ENCODE results near the gene NOP14. TPM values are rescaled to one million over a fixed set of nuclear protein-coding genes. Genes with fewer than 3 reads are reported as not detected.
"Not testable (repeated sequence)": the region's sequence is repeated elsewhere in the genome, so short reads cannot be mapped to it uniquely, and the experiment has no call there.

The NOP14 gene
- 10 to 100 TPM; 14.4 to 22.9 TPM for total RNA-seq
- long read RNA-seq, transcript NOP14-203 (18 exons, 3,538 nt), result major isoform, 11 of 19 reads
- long read RNA-seq, partial matches to known transcripts, result 4 of 19 reads
- long read RNA-seq, other reads (novel, unspliced or antisense), result 3 of 19 reads

- DNase-seq (peak; percentile 99), ATAC-seq (peak; percentile 97 to 98)
- intact Hi-C loops (cut with DNase I), result no loop called here
These were observed at the start of gene NOP14, which contains the start of gene GRK4 for GRCh38 chr4:2963175-2963965. Gene NOP14 (minus strand): TSS chr4:2963406. CDS start chr4:2963319, 87 bp downstream. Gene GRK4 (plus strand): TSS chr4:2963571. CDS start chr4:2964071, 500 bp downstream.

GRCh38 chr4:3011456-3012220 is 48.4 kb upstream of the NOP14 start:
- ATAC-seq (no peak), DNase-seq (no peak)
- intact Hi-C loops (cut with DNase I), result no loop called here

GRCh38 chr4:3010998-3011397 is 47.8 kb upstream of the NOP14 start:
- no peak for ATAC-seq
- intact Hi-C loops (cut with DNase I), result no loop called here

GRCh38 chr4:3010577-3010976 is 47.4 kb upstream of the NOP14 start:
- DNase-seq (no peak), ATAC-seq (no peak)
- intact Hi-C loops (cut with DNase I), result no loop called here

More at GRCh38 chr4:3010998-3011397, 47.8 kb upstream of the NOP14 start:
- no peak for DNase-seq

- intact Hi-C loops (cut with DNase I), result no loop called here
- no peak for ATAC-seq
These were observed 46.2 kb upstream of the NOP14 start for GRCh38 chr4:3009422-3009821.

GRCh38 chr4:3007724-3008123 is 44.5 kb upstream of the NOP14 start:
- DNase-seq (no peak), ATAC-seq (no peak)
- intact Hi-C loops (cut with DNase I), result no loop called here

More at GRCh38 chr4:3009422-3009821, 46.2 kb upstream of the NOP14 start:
- no peak for DNase-seq

GRCh38 chr4:2996415-2996814 is 33.2 kb upstream of the NOP14 start:
- ATAC-seq (no peak), DNase-seq (no peak)
- intact Hi-C loops (cut with DNase I), result no loop called here

- ATAC-seq (no peak), DNase-seq (no peak)
- intact Hi-C loops (cut with DNase I), result no loop called here
These were observed 32.5 kb upstream of the NOP14 start for GRCh38 chr4:2995546-2996265.

- no peak for ATAC-seq
These were observed 31.7 kb upstream of the NOP14 start for GRCh38 chr4:2994917-2995316.

GRCh38 chr4:2991243-2991642 is 28.0 kb upstream of the NOP14 start:
- intact Hi-C loops (cut with DNase I), result no loop called here
- no peak for DNase-seq
- no peak for ATAC-seq

More at GRCh38 chr4:2994917-2995316, 31.7 kb upstream of the NOP14 start:
- intact Hi-C loops (cut with DNase I), result no loop called here
- DNase-seq, result no peak

- ATAC-seq; intact Hi-C loops (cut with DNase I): not testable (repeated sequence)
These were observed 20.5 kb upstream of the NOP14 start for GRCh38 chr4:2983715-2984114.

GRCh38 chr4:2982012-2982411 is 18.8 kb upstream of the NOP14 start:
- ATAC-seq (no peak), DNase-seq (no peak)
- intact Hi-C loops (cut with DNase I), result no loop called here

More at GRCh38 chr4:2983715-2984114, 20.5 kb upstream of the NOP14 start:
- not testable (repeated sequence) for DNase-seq

- DNase-seq (no peak), ATAC-seq (no peak)
- intact Hi-C loops (cut with DNase I), result no loop called here
These were observed 18.1 kb upstream of the NOP14 start for GRCh38 chr4:2981256-2981819.

- intact Hi-C loops (cut with DNase I), result no loop called here
- ATAC-seq, result peak in 1 of 2 donors; percentile 57
- DNase-seq, result no peak
These were observed 14.2 kb upstream of the NOP14 start for GRCh38 chr4:2977211-2978088.

GRCh38 chr4:2971275-2971674 is 8.1 kb upstream of the NOP14 start:
- no peak for ATAC-seq
- DNase-seq, result no peak
- intact Hi-C loops (cut with DNase I), result no loop called here

GRCh38 chr4:2968381-2968780 is 5.2 kb upstream of the NOP14 start:
- no peak for DNase-seq
- no peak for ATAC-seq
- intact Hi-C loops (cut with DNase I), result no loop called here

GRCh38 chr4:2965262-2965661 is 2.1 kb upstream of the NOP14 start:
- intact Hi-C loops (cut with DNase I), result no loop called here
- ATAC-seq, result no peak
- no peak for DNase-seq

- ATAC-seq, result no peak
- intact Hi-C loops (cut with DNase I), result no loop called here
These were observed 1.6 kb upstream of the NOP14 start for GRCh38 chr4:2964706-2965258.

More at GRCh38 chr4:2964706-2965258, 1.6 kb upstream of the NOP14 start:
- no peak for DNase-seq
